HK-2 (cell line): ENCODE results near the gene TMEM255B.
"Not testable (repeated sequence)": the region's sequence is repeated elsewhere in the genome, so short reads cannot be mapped to it uniquely, and the experiment has no call there.

Source experiments
- DNase-seq: peaks from one replicate; pipeline ENCODE4 v3.0.0-alpha.2; 2018; ENCODE audit not compliant: unreplicated experiment

The TMEM255B gene

DNA sequence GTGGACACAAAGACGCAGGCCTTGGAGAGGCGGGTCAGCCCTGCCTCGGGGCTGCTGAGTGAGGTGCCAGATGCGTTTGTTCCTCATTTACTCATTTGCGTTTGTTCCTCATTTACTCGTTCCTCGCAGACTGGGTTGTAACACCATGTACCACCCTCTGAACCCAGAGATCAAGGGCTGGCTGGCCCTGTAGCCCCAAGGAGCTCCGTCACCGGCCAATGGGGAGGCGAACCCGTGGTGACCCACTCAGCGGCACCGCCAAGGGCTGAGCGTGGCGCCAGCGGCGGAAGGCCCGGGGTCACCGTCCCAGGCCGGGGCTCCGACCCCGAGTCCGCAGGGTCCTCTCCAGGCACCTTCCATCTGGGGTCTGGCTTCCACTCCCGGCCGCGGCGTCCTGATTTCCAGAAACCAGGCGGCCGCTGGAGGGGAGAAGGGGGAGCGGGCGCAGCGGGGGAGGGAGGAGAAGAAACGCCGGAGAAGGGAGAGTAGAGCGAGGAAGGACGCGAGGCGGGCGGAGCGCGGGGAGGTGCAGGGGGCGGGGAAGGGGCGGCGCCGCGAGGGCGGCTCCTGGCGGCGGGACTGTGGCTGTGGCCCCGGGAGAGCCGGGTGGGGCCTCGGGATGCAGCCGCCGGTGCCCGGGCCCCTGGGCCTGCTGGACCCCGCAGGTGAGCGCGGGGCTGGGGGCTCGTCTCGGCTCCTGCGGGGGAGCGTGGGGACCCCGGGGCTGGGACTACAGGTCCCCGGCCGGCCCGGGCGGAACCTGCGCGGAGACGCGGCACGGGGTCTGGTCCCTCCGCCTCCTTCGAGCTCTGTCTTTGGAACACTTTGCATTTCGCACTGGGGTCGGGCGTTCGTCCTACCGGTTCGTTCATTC is at the start of gene TMEM255B:
TSS of gene TMEM255B (plus strand) at position 576 of the 874 bp plus-strand sequence. CDS start at position 620, 44 bp downstream.
- DNase-seq = peak; percentile 66

DNA sequence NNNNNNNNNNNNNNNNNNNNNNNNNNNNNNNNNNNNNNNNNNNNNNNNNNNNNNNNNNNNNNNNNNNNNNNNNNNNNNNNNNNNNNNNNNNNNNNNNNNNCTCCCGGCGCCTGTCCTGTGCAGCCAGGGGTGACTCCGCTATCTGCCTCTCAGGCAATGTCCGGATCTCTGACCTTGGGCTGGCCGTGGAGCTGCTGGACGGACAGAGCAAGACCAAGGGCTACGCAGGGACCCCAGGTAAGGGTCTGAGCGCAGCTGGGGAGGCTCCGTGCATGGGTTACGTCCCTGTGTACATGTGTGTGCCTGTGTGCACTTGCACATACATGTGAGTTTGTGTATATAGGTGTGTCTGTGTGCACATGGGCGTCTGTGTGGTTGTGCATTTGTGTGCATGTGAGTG is 36.1 kb upstream of the TMEM255B start:
- DNase-seq = no peak

DNA sequence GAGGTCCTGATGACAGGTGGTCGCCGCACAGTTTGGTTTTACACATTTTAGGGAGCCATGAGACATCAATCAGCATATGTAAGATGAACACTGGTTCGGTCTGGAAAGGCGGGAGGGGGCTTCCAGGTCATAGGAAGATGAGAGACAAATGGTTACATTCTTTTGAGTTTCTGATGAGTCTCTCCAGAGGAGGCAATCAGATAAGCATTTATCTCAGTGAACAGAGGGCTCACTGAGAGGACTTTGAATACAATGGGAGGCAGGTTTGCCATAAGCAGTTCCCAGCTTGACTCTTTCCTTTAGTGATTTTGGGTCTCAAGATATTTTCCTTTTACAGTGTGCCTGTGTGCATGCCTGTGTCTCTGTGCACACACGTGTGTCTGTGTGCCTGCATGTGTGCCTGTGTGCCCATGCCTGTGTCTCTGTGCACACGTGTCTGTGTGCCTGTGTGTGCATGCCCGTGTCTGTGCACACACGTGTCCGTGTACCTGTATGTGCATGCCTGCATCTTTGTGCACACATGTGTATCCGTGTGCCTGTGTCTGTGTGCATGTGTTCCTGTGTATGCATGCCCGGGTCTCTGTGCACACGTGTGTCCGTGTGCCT is 35.5 kb upstream of the TMEM255B start:
- no peak for DNase-seq

DNA sequence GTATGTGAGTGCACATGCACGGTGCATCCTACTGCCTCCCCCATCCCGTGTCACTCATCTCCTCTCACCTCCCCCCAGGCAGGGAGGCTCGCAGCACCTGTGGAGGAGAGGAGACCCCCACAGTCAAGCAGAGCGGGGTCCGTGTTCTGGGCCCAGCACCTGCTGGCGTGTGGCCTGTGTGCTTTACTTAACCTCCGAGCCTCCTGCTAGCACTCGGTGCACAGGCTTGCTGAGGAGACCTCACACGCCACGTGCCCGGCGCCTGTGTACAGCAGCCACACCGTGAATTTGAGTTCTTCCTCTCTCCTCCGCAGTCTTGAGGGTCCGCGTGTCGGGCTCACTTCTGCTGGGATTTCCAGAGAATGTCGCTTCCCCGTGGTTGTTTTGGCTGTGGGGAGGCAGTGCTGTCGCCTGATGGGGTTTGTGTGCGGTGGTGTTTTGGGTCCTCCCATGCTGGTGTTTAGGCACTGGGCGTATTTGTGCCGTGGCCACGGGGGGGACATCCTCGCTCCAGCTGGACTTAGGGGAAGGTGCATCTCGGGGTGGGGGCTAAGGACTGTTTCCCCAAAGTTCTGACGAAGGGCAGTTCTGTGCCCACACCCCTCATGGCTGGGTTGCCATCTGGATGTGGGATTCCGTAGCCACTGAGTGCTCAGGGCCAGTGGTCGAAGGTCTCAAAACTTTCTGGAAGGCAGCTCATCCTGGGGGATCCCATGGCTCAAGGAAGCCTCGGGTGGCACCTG is 34.8 kb upstream of the TMEM255B start:
- DNase-seq = no peak

DNA sequence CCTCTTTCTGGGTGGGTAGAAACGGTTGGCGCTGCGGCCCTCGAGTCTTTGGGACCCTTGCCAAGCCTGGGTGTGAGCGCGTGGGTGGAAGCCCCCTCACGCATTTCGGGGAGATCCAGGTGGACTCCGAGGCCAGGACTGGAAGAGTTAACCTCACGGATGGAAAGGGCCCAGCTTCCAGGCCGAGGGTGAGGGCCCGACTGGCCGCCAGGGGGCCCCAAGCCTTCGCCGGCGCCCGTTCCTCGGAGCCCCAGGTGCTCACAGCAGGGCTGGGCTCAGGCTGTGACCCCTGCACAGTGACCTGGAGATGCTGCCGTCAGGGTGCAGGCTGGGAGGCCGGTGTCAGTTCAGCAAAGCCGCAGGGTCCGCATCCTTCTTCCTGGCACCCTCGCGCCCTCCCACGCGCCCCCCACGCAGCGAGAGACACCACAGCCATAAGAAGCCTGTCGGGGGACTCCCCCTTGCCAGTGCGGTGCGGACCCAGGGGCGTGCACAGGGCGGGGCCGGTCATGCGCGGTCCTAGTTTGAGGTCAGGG is 34.2 kb upstream of the TMEM255B start:
- DNase-seq = peak; percentile 74

DNA sequence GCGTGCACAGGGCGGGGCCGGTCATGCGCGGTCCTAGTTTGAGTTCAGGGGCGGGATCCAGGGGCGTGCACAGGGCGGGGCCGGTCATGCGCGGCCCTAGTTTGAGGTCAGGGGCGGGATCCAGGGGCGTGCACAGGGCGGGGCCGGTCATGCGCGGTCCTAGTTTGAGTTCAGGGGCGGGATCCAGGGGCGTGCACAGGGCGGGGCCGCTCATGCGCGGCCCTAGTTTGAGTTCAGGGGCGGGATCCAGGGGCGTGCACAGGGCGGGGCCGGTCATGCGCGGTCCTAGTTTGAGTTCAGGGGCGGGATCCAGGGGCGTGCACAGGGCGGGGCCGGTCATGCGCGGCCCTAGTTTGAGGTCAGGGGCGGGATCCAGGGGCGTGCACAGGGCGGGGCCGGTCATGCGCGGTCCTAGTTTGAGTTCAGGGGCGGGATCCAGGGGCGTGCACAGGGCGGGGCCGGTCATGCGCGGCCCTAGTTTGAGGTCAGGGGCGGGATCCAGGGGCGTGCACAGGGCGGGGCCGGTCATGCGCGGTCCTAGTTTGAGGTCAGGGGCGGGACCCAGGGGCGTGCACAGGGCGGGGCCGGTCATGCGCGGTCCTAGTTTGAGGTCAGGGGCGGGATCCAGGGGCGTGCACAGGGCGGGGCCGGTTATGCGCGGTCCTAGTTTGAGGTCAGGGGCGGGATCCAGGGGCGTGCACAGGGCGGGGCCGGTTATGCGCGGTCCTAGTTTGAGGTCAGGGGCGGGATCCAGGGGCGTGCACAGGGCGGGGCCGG is 33.5 kb upstream of the TMEM255B start:
- not testable (repeated sequence) for DNase-seq

DNA sequence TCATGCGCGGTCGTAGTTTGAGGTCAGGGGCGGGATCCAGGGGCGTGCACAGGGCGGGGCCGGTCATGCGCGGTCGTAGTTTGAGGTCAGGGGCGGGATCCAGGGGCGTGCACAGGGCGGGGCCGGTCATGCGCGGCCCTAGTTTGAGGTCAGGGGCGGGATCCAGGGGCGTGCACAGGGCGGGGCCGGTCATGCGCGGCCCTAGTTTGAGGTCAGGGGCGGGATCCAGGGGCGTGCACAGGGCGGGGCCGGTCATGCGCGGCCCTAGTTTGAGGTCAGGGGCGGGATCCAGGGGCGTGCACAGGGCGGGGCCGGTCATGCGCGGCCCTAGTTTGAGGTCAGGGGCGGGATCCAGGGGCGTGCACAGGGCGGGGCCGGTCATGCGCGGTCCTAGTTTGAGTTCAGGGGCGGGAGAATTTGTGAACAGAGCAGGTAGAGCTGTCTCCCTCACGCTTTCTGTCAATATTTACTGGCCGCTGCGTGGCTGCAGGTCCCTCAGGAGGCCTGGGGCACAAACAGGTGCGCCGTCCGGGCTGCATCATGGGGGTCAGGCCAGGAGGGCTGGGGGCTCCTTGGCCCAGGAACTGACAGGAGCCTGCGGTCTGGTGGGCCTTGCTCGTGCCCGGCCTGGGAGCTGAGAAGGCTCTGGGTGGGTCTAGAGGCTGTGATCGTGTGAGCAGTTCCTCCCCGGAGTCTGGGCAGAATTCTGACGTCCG is 32.8 kb upstream of the TMEM255B start:
- peak; percentile 8 for DNase-seq

DNA sequence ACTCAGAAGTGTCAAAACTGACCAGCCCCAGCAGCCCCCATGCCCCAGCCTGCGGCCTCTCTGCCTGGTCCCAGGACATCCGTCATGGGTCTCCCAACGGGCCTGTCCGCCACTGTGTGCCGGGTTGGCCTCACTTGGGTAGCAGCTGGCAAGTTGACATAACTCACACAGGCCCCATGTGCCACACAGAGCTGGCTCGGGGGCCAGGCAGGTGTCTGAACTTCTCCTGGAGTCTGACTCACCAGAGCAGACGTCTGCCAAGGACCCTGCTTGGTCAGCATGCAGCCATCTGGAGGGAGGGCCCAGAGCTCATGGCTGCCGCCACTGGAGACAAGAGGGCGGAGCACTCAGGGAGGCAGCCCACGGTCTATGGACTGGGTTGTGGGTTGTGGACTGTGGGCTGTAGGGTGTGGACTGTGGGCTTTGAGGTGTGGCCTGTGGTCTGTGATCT is 32.0 kb upstream of the TMEM255B start:
- peak; percentile 44 for DNase-seq

DNA sequence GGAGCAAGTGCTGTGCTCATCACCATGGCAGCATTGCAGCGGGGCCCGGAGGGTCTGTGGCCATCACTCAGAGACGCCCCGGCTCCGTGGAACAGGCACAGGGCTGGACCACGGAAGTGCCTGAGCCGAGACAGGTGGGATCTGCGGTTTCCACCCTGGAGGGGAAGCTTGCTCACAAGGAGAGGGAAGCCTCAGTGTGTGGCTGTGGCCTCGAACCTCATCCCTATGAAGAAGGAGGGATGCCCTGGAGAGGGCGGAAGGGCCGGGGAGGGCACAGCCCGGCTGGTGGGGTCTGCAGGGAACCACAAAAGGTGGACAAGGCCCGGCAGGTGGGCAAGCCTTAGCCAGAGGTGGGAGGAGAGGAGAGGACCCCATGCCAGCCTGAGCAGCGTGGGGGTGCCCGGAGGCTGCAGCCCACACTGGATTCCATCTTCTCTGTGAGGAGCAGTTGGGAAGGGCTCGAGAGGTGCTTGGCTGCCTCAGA is 30.4 kb upstream of the TMEM255B start:
- DNase-seq = no peak

DNA sequence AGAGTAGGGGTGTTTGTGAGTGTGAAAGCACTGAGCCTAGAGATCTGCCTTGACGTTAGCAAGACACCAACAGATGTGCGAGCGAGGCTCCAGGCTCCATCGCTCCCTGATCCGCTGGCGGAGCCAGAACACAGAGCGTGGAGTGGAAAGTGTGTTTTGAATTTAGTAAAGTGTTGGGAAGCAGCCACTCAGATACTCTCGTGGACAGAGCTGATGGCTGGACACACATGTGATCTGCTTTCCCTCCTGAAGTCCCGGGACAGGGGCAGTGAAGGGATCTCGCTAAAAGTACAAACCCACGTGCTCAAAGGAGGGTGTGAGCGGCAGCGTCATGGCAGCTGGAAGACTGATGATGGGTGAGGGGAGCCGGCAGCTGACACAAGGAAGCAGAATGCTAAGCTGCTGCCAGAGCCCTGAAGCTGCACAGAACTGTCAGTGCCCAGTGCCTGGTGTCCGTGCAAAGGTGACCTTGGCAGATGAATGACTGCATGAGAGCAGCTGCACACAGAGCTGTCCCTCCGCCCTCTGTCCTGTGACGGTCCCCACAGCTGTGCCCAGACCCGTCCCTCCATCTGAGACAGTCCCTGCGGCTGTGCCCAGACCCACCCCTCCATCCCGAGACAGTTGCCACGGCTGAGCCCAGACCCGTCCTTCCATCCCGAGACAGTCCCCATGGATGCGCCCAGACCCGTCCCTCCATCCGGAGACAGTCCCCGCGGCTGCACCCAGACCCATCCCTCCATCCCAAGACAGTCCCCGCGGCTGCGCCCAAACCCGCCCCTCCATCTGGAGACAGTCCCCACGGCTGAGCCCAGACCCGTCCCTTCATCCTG is 29.6 kb upstream of the TMEM255B start:
- no peak for DNase-seq

DNA sequence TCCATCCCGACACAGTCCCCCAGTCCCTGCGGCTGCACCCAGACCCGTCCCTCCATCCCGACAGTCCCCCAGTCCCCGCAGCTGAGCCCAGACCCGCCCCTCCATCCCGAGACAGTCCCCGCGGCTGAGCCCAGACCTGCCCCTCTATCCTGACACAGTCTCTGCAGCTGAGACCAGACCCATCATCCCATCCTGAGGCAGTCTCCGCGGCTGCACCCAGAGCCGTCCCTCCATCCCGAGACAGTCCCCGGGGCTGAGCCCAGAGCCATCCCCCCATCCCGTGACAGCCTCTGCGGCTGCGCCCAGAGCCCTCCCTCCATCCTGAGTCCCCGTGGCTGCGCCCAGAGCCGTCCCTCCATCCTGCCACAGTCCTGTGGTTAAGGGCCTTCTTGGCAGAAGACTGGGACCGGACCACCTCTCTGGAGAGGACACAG is 28.8 kb upstream of the TMEM255B start:
- no peak for DNase-seq

DNA sequence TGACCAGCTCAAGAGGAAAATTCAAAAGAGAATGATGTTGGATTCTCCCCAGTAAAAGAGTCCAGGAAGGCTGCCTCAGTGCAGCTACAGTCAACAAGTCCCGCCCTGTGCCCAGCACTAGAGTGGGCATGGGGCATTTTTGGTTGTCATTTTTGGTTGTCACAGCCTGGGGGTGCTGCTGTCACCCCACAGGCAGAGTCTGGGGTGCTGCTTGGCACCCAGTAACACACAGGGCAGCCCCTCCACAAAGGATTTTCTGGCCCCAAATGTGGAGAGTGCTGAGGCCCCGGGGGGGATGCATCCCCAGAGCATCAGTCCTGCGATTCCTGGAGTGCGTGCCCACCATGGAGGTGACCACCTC is 28.2 kb upstream of the TMEM255B start:
- DNase-seq = no peak

DNA sequence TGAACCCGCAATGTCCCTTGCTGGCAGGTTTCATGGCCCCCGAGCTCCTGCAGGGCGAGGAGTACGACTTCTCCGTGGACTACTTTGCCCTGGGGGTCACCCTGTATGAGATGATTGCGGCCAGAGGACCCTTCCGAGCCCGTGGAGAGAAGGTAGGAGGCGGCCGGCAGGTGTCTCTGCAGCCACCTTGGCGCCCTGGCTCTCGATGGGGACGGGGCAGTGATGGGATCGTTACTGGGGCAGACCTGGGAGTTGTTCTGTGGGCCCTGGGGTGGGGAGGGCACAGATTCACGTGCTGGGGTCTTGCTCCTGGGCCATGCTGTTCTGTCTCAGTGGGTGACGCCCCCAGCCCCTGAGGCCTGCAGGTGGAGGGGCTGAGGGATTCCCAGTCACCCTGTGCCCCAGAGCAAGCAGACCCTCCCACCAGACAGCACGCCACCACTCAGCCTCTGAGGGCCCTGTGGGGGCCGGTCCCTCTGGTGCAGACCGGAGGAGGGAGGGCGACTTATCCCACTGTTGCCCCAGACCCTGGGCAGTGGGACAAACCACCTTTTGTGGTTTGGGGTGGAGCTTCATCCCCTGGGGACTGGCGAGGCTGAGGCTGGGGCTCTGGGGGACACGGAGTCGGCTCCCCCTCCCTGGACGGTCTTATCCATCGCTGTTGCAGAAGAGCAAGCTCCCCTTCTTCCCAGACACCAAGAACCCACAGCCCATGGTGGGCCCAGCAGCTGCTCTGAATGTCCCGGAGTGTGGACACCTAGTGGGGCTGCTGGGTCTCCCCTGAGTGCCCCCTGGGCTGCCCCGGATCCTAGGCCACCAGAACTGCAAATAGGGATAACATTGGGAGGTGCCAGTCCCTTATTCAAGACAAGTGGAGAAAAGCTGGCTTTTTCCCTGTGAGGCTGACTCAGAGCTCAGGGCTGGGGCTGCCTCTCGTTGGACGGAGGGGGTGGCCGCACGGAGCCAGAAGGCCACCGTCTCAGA is 27.5 kb upstream of the TMEM255B start:
- no peak for DNase-seq

DNA sequence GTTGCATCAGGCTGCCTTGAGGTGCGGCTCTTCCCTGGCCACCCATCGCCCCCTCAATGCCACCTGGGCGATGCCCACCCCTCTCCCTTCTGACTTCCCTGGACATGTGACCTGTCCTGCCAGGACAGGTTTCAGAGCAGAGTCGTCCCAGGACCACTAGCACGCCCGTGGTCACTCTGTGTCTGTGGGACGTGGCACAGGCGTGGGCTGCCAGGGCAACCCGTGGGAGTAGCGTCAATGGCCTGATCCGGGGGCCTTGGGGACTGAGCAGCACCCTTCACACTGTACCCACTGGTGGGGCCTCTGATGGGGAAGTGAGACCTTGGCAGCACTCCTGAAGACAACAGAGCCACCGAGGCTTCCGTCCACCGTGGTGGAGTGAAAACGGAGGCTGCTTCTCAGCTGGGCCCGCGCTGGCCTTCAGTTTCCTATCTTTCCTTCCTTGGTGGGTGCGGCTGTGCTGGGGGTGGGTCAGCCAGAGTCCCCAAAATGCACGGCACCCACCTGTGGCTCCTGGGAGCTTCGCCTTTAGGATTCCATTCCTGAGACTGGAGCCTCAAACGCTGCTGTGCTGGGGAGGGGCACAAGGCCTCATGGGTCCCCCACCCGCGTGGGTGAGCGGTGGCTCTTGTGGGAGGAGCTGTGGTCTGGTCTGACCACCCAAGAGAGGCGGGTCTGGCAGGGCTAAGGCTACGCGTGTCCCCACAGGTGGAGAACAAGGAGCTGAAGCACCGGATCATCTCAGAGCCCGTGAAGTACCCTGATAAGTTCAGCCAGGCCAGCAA is 26.7 kb upstream of the TMEM255B start:
- DNase-seq = no peak

DNA sequence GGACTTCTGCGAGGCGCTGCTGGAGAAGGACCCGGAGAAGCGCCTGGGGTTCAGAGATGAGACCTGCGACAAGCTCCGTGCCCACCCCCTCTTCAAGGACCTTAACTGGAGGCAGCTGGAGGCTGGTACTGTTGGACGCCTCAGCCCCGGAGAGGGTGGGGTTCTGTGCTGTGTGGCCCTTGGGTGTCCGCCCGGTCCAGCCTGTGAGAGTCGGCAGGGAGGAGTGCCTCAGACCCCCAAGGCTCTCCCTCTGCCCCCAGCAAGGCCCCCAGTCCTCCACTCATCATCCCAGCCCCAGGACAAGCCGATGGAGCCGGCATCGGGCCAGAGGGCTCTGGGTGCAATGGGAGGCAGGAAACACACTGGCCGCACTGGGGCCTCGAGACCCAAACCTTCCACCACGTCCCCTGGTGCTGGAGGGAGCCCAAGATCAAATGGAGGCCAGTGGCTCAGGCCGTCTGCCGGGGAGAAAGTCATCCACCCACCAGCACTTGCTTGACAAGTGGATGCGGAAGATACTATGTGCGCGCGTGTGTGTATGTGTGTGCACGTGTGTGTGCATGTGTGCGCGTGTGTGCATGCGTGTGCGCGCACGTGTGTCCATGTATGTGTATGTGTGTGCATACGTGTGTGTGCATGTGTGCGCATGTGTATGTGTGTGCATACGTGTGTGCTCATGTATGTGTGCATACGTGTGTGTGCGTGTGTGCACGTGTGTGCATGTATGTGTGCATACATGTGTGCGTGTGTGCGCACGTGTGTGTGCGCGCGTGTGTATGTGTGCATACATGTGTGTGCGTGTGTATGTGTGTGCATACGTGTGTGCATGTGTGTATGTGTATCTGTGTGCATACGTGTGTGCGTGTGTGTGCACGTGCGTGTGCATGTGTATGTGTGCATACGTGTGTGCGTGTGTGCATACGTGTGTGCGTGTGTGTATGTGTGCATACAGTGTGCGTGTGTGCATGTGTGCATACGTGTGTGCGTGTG is 25.8 kb upstream of the TMEM255B start:
- no peak for DNase-seq

DNA sequence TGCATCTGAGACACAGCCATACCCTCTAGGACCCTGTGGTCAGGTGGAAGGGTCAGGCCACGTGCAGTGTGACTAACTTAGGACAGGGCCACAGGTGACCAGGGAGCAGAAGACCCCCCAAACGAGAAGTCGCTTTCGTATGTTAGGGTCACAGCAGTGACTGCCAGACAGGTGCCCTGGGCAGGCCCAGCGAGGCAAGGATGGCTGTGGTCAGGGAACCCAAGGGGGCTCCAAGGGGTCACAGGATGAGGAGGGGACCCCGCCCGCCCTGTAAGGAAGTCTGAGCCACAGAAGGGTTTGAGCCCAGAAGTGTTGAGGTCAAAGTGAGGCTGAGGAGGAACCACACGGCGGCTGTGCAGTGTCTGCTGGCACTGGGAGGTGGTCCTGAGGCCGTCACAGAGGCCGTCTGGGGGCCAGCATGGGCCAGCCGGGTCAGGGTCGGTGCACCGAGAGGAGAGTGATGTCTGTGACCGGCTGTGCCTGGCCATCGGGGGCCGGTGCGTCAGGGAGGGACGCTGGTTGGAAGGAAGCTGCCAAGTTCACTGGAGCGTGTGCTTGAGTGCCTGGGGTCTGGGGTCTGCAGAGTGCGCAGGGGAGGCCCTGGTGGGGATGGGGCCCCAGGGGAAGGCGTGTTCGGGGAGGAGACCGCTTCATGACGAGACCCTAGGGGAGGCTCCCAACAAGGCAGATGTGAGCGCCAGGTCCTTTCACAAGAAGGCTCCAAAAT is 24.8 kb upstream of the TMEM255B start:
- no peak for DNase-seq
